SK-N-SH treated with all-trans-retinoic acid at 6 μM for 48 hours (cell line): ENCODE measurements around the gene TMEM150A.

Experiments
- ARNTL ChIP-seq: fragments of 450-650 bp; formaldehyde crosslinking; IDR thresholded peaks from 2 replicates; pipeline ENCODE4 v1.5.0; 2020; ENCODE audit warnings: low read depth, mild to moderate bottlenecking, moderate library complexity, borderline replicate concordance
- CSDC2 ChIP-seq: fragments of 250-450 bp; sonication (Bioruptor Pico); IDR thresholded peaks from 2 replicates; pipeline ENCODE4 v1.5.0; 2020; ENCODE audit warnings: mild to moderate bottlenecking, moderate library complexity
- GLIS3 ChIP-seq: fragments of 250-450 bp; sonication (Bioruptor Pico); IDR thresholded peaks from 2 replicates; pipeline ENCODE4 v1.5.0; 2020; ENCODE audit warnings: mild to moderate bottlenecking, moderate library complexity
- TCF4 ChIP-seq: fragments of 250-450 bp; sonication (Bioruptor Pico); IDR thresholded peaks from 2 replicates; pipeline ENCODE4 v1.8.0; 2021; ENCODE audit warnings: mild to moderate bottlenecking, moderate library complexity, borderline replicate concordance
- TOX ChIP-seq: fragments of 250-450 bp; sonication (Bioruptor Pico); IDR thresholded peaks from 2 replicates; pipeline ENCODE4 v1.8.0; 2021; ENCODE audit warnings: mild to moderate bottlenecking, moderate library complexity, borderline replicate concordance
- ZFP30 ChIP-seq: fragments of 450-650 bp; formaldehyde crosslinking; IDR thresholded peaks from 2 replicates; pipeline ENCODE4 v1.5.0; 2022; ENCODE audit warnings: mild to moderate bottlenecking, moderate library complexity
- ZNF565 ChIP-seq: fragments of 450-650 bp; formaldehyde crosslinking; conservative IDR thresholded peaks from 2 replicates; pipeline ENCODE4 v1.5.0; 2020; ENCODE audit warnings: low read depth, mild to moderate bottlenecking, moderate library complexity
- TF ChIP-seq, protein P1 (sequence below): fragments of 250-450 bp; sonication (Bioruptor Pico); IDR thresholded peaks from 2 replicates; pipeline ENCODE4 v1.5.0; 2020; ENCODE audit warnings: mild to moderate bottlenecking, moderate library complexity
- TF ChIP-seq, protein P2 (sequence below): fragments of 250-450 bp; sonication (Bioruptor Pico); IDR thresholded peaks from 2 replicates; pipeline ENCODE4 v1.8.0; 2020; ENCODE audit warnings: mild to moderate bottlenecking, moderate library complexity, borderline replicate concordance

GRCh38 chr2:85553184-85553583 is 49.3 kb downstream of the TMEM150A start:
- TF ChIP-seq ZNF565 (CRISPR knock-in tag) (no peak), TCF4 (CRISPR knock-in tag) (no peak), ZFP30 (CRISPR knock-in tag) (no peak), GLIS3 (no peak), TOX (CRISPR knock-in tag) (no peak), ARNTL (CRISPR knock-in tag) (no peak), CSDC2 (CRISPR knock-in tag) (no peak)
- TF ChIP-seq, protein P1, sequence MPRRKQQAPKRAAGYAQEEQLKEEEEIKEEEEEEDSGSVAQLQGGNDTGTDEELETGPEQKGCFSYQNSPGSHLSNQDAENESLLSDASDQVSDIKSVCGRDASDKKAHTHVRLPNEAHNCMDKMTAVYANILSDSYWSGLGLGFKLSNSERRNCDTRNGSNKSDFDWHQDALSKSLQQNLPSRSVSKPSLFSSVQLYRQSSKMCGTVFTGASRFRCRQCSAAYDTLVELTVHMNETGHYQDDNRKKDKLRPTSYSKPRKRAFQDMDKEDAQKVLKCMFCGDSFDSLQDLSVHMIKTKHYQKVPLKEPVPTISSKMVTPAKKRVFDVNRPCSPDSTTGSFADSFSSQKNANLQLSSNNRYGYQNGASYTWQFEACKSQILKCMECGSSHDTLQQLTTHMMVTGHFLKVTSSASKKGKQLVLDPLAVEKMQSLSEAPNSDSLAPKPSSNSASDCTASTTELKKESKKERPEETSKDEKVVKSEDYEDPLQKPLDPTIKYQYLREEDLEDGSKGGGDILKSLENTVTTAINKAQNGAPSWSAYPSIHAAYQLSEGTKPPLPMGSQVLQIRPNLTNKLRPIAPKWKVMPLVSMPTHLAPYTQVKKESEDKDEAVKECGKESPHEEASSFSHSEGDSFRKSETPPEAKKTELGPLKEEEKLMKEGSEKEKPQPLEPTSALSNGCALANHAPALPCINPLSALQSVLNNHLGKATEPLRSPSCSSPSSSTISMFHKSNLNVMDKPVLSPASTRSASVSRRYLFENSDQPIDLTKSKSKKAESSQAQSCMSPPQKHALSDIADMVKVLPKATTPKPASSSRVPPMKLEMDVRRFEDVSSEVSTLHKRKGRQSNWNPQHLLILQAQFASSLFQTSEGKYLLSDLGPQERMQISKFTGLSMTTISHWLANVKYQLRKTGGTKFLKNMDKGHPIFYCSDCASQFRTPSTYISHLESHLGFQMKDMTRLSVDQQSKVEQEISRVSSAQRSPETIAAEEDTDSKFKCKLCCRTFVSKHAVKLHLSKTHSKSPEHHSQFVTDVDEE (CRISPR knock-in tag) = no peak
- TF ChIP-seq, protein P2, sequence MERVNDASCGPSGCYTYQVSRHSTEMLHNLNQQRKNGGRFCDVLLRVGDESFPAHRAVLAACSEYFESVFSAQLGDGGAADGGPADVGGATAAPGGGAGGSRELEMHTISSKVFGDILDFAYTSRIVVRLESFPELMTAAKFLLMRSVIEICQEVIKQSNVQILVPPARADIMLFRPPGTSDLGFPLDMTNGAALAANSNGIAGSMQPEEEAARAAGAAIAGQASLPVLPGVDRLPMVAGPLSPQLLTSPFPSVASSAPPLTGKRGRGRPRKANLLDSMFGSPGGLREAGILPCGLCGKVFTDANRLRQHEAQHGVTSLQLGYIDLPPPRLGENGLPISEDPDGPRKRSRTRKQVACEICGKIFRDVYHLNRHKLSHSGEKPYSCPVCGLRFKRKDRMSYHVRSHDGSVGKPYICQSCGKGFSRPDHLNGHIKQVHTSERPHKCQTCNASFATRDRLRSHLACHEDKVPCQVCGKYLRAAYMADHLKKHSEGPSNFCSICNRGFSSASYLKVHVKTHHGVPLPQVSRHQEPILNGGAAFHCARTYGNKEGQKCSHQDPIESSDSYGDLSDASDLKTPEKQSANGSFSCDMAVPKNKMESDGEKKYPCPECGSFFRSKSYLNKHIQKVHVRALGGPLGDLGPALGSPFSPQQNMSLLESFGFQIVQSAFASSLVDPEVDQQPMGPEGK (CRISPR knock-in tag) = no peak
